GM12801 (cell line): ENCODE results near the gene SH3RF3.

Experiments used
- CTCF ChIP-seq: IDR thresholded peaks from one replicate; pipeline ENCODE4 v1.5.1; 2011; ENCODE audit warnings: control low read depth; ENCODE audit not compliant: insufficient read length; ENCODE audit errors: extremely low read depth

Gene SH3RF3

GRCh38 chr2:109147405-109147804 is 18.4 kb downstream of the SH3RF3 start:
- no peak for TF ChIP-seq CTCF

- TF ChIP-seq CTCF: no peak
Observed at GRCh38 chr2:109148117-109148746, 19.2 kb downstream of the SH3RF3 start.

GRCh38 chr2:109148991-109149645 is 20.1 kb downstream of the SH3RF3 start:
- TF ChIP-seq CTCF: no peak

DNA sequence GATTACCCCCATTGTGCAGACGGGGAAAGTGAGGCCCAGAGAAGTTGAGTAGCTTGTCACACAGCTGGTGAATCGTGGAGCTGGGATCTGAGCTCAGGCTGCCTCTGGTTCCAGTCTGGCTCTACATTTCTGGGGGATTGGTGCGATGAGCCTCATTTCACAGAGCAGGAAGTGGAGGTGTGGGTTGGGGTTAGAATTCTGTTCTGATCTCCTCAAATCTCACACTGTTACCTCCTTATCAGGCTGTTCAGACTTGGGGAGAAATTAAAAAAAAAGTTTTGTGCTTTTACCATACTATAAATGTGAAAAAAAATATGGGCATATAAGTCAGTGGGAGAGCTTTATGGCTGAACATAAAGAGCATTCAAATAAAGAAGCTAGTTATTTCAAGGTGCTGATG is 21.6 kb downstream of the SH3RF3 start:
- no peak for TF ChIP-seq CTCF

DNA sequence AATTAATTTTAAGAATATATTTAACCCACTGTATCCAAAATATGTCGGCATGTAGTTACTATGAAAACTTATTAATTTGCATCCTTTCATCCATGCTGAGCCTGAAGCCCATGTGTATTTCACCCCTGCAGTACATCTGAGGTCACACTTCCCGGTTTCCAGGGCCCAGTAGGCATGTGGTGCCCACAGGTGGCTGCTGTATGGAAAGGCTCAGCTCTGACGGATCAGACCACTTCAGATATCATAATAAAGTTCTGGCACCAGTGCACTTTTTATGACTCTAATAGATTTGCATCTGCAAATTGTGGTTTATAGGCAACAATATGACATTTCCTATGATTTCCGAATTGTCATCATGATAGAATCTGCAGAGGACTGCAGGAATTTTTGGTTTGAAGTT is 22.5 kb downstream of the SH3RF3 start:
- TF ChIP-seq CTCF: no peak

DNA sequence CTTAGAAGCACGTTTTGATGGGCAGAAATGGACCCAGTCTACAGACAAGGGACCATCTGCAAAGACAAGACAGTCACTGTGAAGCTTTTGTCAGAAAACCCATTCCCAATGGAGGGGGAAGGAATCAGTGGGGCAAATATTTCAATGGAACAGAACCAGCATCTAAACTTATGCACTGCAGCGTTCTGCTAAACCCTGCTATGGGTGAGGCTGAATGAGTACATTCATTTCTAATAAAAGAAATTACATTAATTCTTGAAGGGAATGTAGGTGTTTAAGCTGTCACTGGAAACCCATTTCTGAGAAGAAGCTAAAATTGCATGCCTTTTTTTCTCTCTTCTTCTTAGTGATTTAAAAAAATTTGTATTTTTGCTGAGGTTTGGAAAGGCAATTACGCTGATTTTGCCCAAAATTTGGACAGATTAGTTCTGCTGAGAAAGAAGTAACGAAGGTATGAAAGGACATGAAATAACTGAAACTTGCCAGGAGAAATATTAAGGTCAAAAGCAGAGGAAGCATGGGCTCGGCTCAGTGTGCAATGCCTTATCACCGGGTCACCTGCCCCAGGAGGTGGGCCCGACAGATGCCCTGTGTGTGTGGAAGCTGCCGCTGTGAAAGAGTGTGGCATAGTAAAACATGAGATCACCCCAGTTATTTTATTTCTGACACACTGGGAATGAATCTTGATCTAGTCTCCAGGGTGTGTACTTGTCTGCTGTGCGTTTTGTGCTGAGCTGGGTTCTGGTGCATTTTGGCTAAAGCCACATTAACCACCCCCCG is 24.2 kb downstream of the SH3RF3 start:
- TF ChIP-seq CTCF: no peak

DNA sequence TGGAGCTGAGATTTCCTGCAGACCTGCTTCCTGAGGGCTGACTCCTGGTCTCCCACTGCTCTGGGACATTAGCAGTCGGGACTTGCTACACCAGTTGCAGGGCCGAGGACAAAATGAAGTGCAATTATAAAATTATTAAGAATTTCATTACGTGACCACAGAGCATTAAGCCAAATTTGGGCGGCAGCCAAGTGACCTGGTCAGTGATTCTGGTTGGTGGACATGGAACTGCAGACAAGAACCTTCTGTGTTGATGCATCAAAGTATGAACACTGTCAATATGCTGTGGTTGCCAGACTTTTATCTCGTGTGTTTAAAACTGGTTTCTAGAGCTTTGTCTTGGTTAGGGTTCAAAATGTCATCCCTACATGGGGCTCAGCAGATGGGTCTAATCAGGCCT is 24.8 kb downstream of the SH3RF3 start:
- TF ChIP-seq CTCF: no peak
